Activated CD8-positive, alpha-beta memory T cell treated with anti-CD3 and anti-CD28 coated beads for 48 hours (primary cell): ENCODE measurements around the gene QKI.
"Not testable (repeated sequence)": the region's sequence is repeated elsewhere in the genome, so short reads cannot be mapped to it uniquely, and the experiment has no call there.

Experiments
- DNase-seq, 3 experiments: peaks; one replicate each; pipeline ENCODE4 v3.0.0-alpha.2; 2020; ENCODE audit warnings: low read depth in 2 of 3, low spot score in 2 of 3

Gene QKI

GRCh38 chr6:163438298-163438939, 23.9 kb downstream of the QKI start:
- no peak for DNase-seq

GRCh38 chr6:163438940-163439335, 24.4 kb downstream of the QKI start:
- DNase-seq, result no peak

DNA sequence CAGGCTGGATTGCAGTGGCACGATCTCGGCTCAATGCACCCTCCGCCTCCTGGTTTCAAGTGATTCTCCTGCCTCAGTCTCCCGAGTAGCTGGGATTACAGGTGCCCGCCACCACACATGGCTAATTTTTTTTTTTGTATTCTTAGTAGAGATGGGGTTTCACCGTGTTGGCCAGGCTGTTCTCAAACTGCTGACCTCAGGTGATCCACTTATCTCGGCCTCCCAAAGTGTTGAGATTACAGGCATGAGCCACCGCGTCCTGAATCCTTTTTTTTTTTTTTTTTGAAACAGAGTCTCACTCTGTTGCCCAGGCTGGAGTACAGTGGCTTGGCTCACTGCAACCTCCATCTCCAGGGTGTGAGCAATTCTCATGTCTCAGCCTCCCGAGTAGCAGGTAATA, 24.9 kb downstream of the QKI start:
- DNase-seq, result not testable (repeated sequence)

DNA sequence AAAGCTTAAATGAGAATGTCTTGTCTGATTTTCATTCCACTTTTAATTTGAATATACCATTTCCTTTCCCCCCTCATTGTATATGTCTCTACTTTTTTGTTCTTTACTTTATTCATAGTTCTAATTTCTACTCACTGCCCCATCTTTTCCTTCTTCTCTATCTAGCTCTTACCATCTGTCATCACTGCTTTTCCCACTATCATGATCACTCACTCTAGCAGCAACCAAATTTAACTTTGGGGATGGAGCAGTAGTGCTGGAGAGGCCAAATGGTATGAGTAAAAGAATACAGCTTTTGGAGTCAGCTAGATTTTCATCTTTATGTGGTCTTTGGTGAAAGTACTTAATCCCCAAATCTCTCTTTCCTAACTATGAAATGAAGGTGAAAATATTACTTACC, 25.5 kb downstream of the QKI start:
- DNase-seq, result no peak

- no peak for DNase-seq
Measured at GRCh38 chr6:163442336-163442735, 27.8 kb downstream of the QKI start.

DNA sequence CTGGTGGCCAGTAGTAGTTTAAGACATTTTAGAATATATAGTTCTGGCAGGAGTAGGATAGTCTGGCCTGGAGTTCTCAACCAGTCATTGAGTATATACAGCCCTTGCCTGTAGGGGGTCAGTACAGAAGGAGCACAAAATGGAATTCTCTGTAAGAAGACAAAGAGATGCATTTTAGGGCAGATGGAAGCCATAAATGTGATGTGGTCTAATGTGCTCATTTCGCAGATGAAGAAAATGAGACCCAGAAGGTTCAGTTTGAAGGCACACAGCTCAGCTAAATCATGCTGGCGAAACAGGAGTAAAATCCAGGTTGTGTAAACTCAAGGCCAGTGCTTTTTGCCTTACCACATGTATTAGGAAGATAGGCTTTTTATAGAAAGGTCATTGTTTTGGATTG, 29.6 kb downstream of the QKI start:
- DNase-seq, result no peak

- no peak for DNase-seq
Measured at GRCh38 chr6:163446549-163446948, 32.0 kb downstream of the QKI start.

DNA sequence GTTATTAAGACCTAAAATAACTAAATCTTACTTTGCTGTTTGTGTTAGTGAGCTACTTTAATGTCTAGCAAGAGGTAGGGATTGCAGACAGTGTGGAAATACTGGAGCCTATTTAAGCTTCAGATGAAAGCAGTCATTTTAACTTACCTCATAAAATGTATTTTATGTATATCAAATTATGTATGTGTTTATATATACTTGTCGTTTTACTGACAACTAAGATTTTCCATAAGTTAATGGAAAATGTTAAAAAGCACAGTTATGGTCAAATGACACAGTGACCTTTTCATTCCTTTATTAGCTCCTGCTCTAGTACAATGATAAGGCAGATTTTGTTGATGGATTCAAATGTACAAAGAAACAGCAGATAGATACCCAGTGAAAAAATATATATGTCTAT, 34.6 kb downstream of the QKI start:
- DNase-seq, result no peak

DNA sequence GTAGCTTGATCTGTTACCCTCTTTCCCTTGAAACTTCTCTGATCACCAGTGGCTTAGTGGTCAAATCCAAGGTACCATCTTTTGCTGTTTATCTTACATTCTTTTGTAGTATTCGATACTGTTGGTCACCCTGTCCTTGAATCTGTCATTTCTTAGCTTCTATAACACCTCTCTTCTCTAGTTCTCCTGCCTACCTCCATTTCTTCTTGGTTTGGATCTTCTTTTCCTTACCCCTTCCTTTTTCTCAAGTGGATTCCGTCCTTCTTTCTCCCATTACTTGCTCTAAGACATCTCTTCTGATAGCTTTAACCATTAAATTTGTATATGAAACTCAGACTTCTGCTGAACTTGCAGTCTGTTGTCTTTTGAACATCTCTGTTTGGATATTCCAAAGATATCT, 39.9 kb downstream of the QKI start:
- DNase-seq, result no peak

DNA sequence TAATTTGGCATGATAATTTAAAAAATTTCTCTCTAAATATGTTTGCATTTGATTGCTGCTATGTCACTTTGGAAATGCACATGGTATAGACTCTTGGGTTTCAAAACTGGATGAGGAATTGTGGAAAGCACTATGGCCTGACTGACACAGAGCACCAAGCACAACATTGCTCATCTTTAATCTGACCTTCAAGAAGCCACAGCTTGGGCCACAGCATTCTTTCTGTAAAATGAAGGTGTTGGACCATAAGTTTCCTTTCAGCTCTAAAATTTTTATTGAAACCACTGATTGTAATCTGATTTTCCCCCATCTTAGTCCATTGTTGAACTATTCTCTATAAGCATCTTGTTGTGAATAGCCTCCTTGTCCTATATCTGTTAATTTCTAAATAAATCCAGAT, 41.0 kb downstream of the QKI start:
- DNase-seq, result no peak

DNA sequence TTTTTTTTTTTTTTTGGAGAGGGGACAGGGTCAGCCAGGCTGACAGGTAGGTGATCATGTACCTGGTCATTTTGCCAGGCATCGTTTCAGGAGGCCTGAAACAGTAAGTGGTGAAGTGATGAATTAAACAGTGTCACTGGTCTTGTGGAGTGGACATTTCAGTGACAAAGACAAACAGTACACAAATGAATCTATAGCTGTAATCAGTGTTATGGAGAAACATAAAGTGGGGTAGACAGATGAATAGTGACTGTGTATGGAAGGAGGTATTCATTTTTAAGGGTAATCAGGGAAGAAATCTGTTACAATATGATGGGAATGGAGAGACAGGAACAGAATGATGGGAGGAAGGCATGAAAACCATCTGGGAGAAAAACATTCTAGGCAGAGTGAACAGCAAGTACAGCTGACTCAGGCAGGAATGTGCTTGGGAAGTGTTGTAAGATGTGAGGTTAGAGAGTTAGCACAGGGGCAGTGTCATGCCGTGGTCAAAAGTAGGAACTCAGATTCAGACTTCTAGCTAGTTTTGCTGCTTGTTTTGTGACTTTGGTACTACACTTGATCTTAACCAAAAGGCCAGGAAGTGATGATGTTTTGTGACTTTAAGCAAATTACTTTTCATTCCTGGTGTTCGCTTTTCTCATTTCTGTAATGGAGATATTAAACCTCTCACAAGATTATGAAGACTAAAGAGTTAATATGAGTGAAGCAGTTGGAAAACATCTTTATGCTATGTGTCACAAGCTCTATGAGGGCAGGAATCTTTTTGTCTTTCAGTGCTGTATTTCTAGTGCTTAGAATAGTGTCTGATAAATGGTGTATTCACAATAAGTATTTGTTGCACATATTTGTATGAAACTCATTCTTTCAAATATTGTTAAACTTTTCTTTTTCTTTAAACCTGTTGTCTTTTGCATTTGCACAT, 43.4 kb downstream of the QKI start:
- DNase-seq, result no peak

DNA sequence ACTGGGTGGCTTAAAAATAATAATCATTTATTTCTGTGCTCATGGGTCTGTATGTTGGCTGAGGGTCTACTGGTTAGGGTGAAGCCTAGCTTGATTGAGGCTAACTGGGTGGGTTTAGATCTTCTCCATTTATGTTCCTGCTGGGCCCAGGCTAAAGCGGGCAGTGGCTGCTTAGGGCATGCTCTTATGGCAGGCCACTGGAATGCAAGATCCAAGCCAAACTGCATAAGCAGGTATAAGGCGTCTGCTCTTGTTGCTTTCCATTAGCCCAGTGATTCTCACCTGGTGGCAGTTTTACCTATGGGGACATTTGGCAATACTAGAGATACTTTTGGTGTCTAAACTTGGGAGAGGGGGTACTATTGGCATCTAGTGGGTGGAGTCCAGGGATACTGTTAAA, 44.5 kb downstream of the QKI start:
- no peak for DNase-seq

- no peak for DNase-seq
Measured at GRCh38 chr6:163459536-163459935, 45.0 kb downstream of the QKI start.

GRCh38 chr6:163460307-163460782, 45.8 kb downstream of the QKI start:
- DNase-seq, result no peak

DNA sequence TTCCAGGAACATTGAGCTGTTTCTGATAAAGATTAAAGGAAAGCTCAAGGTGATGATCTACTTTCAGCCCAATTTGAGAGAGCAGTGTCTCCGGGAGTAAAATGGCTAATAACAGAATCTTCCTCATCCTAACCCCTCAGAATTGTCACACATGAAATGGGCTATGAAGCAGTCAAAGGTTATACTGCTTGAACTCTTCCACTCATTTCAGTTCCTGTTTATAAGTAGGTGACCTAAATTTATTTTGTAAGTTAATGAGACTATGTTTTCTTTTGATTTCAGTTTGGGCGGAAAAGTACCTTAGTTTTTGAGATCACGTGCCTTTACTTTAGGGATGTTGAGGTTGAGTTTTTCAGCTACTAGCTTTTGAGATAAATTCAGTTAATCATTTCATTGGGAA, 47.2 kb downstream of the QKI start:
- DNase-seq, result no peak

GRCh38 chr6:163463180-163463579, 48.7 kb downstream of the QKI start:
- DNase-seq, result no peak

DNA sequence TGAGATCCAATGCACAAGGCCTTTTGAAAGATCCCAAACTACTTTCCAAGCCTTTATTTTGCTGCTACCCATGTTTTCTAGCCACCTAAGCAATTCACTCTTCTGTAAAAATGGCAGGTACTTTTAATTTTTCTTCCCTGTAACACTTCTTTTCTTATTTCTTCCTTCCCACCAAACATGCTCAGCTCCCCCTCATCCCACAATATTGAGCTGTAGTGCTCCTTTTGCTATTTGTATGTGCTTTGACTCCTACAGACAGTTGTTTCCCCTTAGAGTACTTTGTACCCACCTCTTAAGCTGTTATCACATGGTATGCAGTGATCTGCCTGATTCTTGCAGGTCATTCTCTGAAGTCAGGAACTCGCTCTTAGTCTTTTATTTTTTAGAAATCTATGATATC, 49.3 kb downstream of the QKI start:
- no peak for DNase-seq

GRCh38 chr6:163466839-163467390, 52.4 kb downstream of the QKI start:
- DNase-seq, result no peak

DNA sequence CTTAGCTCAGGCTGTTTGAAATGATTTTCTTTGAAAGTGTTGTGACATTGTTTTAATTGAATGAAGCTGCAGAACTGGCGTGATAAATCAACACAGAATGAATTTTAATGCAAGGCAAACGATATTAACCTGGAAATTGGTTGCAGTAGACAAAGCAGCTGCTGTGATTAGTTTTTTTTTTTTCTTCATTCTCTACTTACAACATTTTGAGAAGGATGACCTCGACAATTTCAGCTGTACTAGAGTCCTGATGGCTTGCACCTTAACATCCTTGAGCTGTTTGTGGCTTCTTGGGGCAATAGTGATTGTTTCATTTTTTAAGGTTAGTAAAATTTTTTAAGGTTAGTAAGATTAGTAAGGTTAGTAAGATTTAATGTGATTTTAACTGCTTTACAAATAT, 54.2 kb downstream of the QKI start:
- no peak for DNase-seq

GRCh38 chr6:163469459-163469985, 55.0 kb downstream of the QKI start:
- DNase-seq, result no peak

- DNase-seq, result no peak
Measured at GRCh38 chr6:163470611-163471010, 56.1 kb downstream of the QKI start.

DNA sequence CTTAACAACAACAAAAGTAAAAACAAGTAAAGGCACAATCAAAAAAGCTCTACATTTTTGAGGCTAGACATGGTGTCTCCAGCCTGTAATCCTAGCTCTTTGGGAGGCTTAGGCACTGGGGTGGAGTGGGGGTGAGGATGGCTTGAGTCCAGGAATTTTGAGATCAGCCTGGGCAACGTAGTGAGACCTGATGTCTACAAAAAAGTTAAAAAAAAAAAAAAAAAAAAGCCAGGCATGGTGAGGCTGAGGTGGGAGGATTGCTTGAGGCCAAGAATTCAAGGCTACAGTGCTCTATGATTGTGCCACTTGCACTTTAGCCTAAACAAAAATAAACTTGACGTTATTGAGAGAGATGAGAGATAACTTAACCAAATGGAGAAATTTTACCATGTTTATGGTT, 60.1 kb downstream of the QKI start:
- DNase-seq, result no peak
